ENCODE measurements around the gene MCF2L. TPM values are rescaled to one million over a fixed set of nuclear protein-coding genes. Genes with fewer than 3 reads are reported as not detected.
A peak's percentile ranks its signal among the peaks of the same experiment; 100 is the strongest.

The MCF2L gene
- total RNA-seq, 4 donors from 2014 or later = 18.3 to 52.6 (median 29.9) TPM

DNA sequence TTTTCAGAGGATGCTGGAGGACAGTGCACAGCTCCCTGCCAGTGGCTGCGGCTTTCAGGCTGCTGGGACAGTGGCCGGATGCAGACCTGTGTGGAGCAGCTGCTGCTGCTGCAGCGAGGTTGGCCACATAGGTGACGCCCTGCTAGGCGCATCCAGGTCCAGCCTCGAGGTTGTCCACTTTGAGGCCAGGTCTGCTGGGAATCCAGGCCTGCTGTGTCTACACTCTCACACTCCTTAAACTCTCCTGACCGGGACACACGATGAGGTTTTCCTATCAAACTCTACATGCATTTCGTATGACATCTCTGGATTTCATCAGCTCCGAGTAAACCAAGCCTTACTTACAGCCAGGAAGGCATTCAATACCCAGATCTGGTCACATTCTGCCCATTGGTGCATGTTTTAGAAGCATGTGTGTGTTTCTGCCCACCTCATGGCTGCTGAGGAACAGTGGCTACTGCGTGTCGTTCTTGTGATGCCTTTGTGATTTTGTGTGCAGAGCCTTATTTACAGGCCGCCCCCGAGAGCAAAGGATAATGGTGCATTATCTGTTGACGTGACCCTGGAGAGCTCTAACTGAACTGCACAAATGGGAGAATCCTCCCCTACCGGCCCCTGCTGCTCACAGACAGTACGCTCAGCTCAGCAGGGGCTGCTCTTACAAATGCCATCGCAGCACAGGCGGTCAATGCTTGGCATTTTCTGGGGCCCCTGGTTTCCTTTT is 12.3 kb upstream of the MCF2L start:
- H3K9me3 ChIP-seq = no peaks in the 10 kb centered on the region
- H3K4me3 ChIP-seq = no peak overlapping the region
- peaks cover 39% of the 10 kb centered on the region for H3K27me3 ChIP-seq
- 76 to 80% methylated on average over 2 to 13 of the region's 19 CpGs for WGBS, 2 donors (ENCODE audit: low coverage in 1 of 2)
- H3K36me3 ChIP-seq = no peaks in the 10 kb centered on the region
- TF ChIP-seq POLR2AphosphoS5 (IDR thresholded peaks at IDR 0.05) = no peak
- no peak for TF ChIP-seq POLR2A (IDR thresholded peaks at IDR 0.05)
- TF ChIP-seq, protein P1, sequence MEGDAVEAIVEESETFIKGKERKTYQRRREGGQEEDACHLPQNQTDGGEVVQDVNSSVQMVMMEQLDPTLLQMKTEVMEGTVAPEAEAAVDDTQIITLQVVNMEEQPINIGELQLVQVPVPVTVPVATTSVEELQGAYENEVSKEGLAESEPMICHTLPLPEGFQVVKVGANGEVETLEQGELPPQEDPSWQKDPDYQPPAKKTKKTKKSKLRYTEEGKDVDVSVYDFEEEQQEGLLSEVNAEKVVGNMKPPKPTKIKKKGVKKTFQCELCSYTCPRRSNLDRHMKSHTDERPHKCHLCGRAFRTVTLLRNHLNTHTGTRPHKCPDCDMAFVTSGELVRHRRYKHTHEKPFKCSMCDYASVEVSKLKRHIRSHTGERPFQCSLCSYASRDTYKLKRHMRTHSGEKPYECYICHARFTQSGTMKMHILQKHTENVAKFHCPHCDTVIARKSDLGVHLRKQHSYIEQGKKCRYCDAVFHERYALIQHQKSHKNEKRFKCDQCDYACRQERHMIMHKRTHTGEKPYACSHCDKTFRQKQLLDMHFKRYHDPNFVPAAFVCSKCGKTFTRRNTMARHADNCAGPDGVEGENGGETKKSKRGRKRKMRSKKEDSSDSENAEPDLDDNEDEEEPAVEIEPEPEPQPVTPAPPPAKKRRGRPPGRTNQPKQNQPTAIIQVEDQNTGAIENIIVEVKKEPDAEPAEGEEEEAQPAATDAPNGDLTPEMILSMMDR (IDR thresholded peaks at IDR 0.05) = no peak
- TF ChIP-seq EP300 (IDR thresholded peaks at IDR 0.05) = no peak
- ATAC-seq = no peak
- H3K4me1 ChIP-seq = peaks cover 0 to 15% (median 0%) of the 10 kb centered on the region in 3 donors
- no peak overlapping the region for H3K27ac ChIP-seq

DNA sequence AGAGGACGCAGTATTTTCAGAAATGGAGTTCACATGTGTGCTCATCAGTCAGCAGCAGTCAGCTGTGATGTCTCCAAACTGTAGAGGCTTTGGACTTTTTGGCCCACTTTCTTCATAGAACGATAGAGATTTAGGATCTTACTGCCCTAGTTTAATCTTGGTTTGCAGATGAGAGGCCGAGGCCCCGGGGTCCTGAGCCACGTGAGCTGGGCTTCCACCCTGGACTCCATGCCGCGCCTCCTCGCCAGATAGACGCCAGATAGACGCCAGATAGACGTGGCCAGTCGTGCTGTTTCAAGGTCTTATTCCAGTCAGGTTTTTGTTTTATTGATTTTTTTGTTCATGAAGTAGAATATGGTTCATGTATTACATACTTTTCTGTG is 11.7 kb upstream of the MCF2L start:
- Histone ChIP-seq H3K4me3 (no peak overlapping the region), H3K27me3 (peaks cover 39% of the 10 kb centered on the region), H3K4me1 (peaks cover 0 to 15% (median 0%) of the 10 kb centered on the region in 3 donors), H3K9me3 (no peaks in the 10 kb centered on the region), H3K36me3 (no peaks in the 10 kb centered on the region), H3K27ac (no peak overlapping the region)
- 67 to 90% methylated on average over 5 to 11 of the region's 12 CpGs for WGBS, 2 donors (ENCODE audit: low coverage in 1 of 2)
- no peak for ATAC-seq
- TF ChIP-seq, protein P1 (IDR thresholded peaks at IDR 0.05) = no peak
- TF ChIP-seq EP300 (IDR thresholded peaks at IDR 0.05) (no peak), POLR2AphosphoS5 (IDR thresholded peaks at IDR 0.05) (no peak), POLR2A (IDR thresholded peaks at IDR 0.05) (no peak)

DNA sequence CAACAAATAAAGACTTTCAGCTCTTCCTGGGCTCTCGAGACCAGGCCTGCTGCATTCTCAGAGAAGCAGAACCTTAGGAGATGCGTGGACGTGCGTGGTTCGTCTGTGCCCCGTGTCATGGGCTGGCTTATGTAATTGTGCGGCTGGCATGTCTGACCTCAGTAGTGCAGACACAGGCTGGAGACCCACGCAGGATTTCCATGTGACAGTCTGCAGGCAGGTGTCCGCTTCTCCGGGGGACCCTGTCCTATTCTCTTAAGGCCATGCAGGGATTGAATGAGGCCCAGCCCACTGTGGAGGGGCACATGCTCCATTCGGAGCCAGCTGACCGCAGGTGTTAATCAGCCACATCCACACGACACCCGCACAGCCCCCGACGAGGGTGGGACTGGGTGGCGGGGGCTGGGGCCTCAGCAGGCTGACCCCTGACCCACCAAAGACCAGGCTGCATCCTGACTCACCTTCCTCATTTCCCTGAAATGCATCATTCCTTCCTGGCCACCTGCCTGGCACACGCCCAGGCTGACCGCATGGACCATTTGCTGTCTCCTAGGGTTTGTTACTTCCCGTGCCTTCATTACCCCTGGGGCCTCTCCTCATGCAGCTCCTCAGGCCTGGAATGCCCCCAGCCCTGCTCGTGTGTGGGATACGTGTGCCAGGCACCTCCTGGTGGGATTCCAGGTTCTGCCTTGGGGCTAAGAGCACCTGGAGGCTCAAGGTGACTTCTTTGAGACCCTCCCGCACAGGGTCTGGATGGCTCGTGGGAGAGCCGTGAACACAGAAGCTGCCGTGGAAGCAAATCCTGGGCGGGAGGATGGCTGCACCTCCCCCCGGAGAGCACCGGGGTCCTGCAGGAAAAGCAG is 10.7 kb upstream of the MCF2L start:
- 55 to 59% methylated on average over 5 to 8 of the region's 29 CpGs for WGBS, 2 donors (ENCODE audit: low coverage in 1 of 2)

DNA sequence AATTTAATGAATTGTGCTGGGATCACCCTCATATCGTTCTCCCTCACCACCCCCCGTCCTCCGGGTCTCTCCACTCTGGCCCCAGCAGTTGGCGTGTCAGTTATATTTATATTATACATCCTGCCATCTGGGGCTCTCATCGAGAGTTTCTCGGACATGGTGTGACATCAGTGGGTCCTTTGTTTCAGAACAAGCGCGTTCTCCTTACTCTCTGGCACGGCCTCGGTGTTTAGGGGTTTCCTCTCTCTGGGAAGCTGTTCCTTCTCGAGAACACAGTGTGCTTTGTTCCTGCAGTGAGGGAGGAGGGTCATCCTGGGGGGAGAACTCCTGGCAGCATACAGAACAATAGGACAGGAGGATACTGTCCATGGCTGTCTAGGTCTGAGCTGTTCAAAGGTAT is 9.8 kb upstream of the MCF2L start:
- Histone ChIP-seq H3K27me3 (peaks cover 36% of the 10 kb centered on the region), H3K4me3 (no peak overlapping the region), H3K27ac (peak overlapping the region in 3 of 4 donors; percentile 64 to 68 (median 65)), H3K9me3 (no peaks in the 10 kb centered on the region), H3K36me3 (no peaks in the 10 kb centered on the region), H3K4me1 (peaks cover 0 to 15% (median 0%) of the 10 kb centered on the region in 3 donors)
- peak; percentile 62 for ATAC-seq
- 11% methylated on average over 4 of the region's 11 CpGs; no CpG with 5 or more reads in 1 of the 2 donors for WGBS, 2 donors (ENCODE audit: low coverage in 1 of 2)
- peak; percentile 49 for TF ChIP-seq POLR2AphosphoS5 (IDR thresholded peaks at IDR 0.05)
- TF ChIP-seq, protein P1 (IDR thresholded peaks at IDR 0.05) = no peak

More for the DNA sequence above, 10.7 kb upstream of the MCF2L start:
- H3K27me3 ChIP-seq = peaks cover 39% of the 10 kb centered on the region
- H3K36me3 ChIP-seq = no peaks in the 10 kb centered on the region
- ATAC-seq = no peak
- TF ChIP-seq EP300 (IDR thresholded peaks at IDR 0.05) (no peak), POLR2AphosphoS5 (IDR thresholded peaks at IDR 0.05) (no peak), POLR2A (IDR thresholded peaks at IDR 0.05) (no peak)
- TF ChIP-seq, protein P1 (IDR thresholded peaks at IDR 0.05) = no peak
- H3K27ac ChIP-seq = peak overlapping the region in 3 of 4 donors; percentile 64 to 68 (median 65)
- H3K4me3 ChIP-seq = no peak overlapping the region
- H3K9me3 ChIP-seq = no peaks in the 10 kb centered on the region
- H3K4me1 ChIP-seq = peaks cover 0 to 15% (median 0%) of the 10 kb centered on the region in 3 donors
